Measurements from ENCODE around the gene CDH2. TPM values are rescaled to one million over a fixed set of nuclear protein-coding genes. Genes with fewer than 3 reads are reported as not detected.

CDH2 gene
- total RNA-seq, 5 donors from 2014 or later (not counting 1 experiment from before 2014, with no cell fraction given) = 0.16 to 0.76 (median 0.33) TPM; not detected in 1

DNA sequence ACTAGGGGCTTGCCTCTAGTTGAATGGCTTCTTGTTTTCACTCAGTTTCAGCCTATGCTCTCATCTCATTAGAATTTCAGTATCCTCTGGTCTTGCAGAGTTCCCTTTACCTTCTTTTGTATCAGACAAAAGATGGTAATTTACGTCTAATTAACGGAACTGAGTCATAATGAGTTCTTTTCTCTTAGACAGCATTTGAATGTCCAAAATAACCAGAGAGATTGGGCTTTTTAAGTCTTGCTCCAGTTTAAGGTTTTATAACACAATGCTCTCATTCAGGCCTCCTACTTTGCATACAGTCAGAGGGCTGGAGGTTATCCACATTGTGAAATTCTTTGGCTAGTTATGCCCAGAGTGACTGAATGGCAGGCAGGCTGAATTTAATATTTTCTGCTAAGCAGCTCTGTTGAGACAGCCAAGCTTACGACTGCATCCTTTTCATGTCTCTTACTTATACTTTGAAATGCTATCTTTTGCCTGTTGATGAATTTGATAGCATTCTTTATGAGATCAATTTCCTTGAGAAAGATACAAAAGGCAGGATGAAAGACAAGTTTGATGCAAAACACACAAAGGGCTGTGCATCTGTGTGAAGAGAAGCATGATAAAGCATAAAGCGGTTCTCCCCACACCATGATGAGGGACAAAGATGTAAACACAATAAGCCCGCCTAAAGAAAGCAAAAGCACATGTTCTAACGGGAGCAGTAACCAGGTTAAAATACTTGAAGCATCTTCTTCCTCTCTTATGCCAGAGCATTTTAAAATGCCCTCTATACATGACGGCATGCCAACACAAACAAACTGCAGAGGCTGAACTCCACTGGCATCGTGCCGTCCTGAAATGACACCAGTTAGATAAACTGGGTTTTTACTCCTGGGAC is 90.0 kb downstream of the CDH2 start:
- no peaks in the 10 kb centered on the region for H3K4me1 ChIP-seq (ENCODE audit: control insufficient read depth in 1 of 2, extremely low read depth in 1 of 2, insufficient read depth in 2 of 2, low read length in 2 of 2)
- Mint-ChIP-seq H3K4me3 (no peak overlapping the region), H3K4me1 (no peaks in the 10 kb centered on the region), H3K27me3 (no peaks in the 10 kb centered on the region), H3K36me3 (no peaks in the 10 kb centered on the region), H3K9me3 (peaks cover 7 to 10% (median 8%) of the 10 kb centered on the region in 3 donors), H3K27ac (no peak overlapping the region)
- no peaks in the 10 kb centered on the region for H3K27me3 ChIP-seq (replicated peaks in 1 of 2; ENCODE audit: control insufficient read depth in 2 of 2, extremely low read depth in 1 of 2, insufficient read depth in 2 of 2, low read length in 1 of 2)
- H3K27ac ChIP-seq (ENCODE audit: low read length) = no peak overlapping the region
- no peak overlapping the region for H3K4me3 ChIP-seq (ENCODE audit: control insufficient read depth in 1 of 2, extremely low read depth in 1 of 2, low read length in 1 of 2)
- no peaks in the 10 kb centered on the region for H3K36me3 ChIP-seq (ENCODE audit: control insufficient read depth in 2 of 2, extremely low read depth in 1 of 2, insufficient read depth in 1 of 2, low read length in 1 of 2)
- ChIA-PET CTCF (no interaction called here), POLR2A (no interaction called here)
- ATAC-seq (replicated peaks in 1 of 4) (no peak), DNase-seq (no peak)
- 59% methylated on average over 3 of the region's 9 CpGs for WGBS (ENCODE audit: insufficient coverage)
- H3K9me3 ChIP-seq = no peaks in the 10 kb centered on the region

- CTCF ChIA-PET = no interaction called here
- H3K4me1 ChIP-seq (ENCODE audit: control insufficient read depth in 1 of 2, extremely low read depth in 1 of 2, insufficient read depth in 2 of 2, low read length in 2 of 2) = no peaks in the 10 kb centered on the region
- Mint-ChIP-seq H3K36me3 (no peaks in the 10 kb centered on the region), H3K27me3 (no peaks in the 10 kb centered on the region), H3K9me3 (peaks cover 3 to 7% (median 5%) of the 10 kb centered on the region in 3 donors), H3K4me3 (no peak overlapping the region), H3K27ac (no peak overlapping the region), H3K4me1 (no peaks in the 10 kb centered on the region)
- POLR2A ChIA-PET = no interaction called here
- H3K36me3 ChIP-seq (ENCODE audit: control insufficient read depth in 2 of 2, extremely low read depth in 1 of 2, insufficient read depth in 1 of 2, low read length in 1 of 2) = no peaks in the 10 kb centered on the region
- no CpG with 5 or more reads among the region's 2 CpGs for WGBS (ENCODE audit: insufficient coverage)
- H3K9me3 ChIP-seq = no peaks in the 10 kb centered on the region
- H3K27ac ChIP-seq (ENCODE audit: low read length) = no peak overlapping the region
- H3K4me3 ChIP-seq (ENCODE audit: control insufficient read depth in 1 of 2, extremely low read depth in 1 of 2, low read length in 1 of 2) = no peak overlapping the region
- DNase-seq (no peak), ATAC-seq (replicated peaks in 1 of 4) (no peak)
- no peaks in the 10 kb centered on the region for H3K27me3 ChIP-seq (replicated peaks in 1 of 2; ENCODE audit: control insufficient read depth in 2 of 2, extremely low read depth in 1 of 2, insufficient read depth in 2 of 2, low read length in 1 of 2)
These were observed 95.4 kb downstream of the CDH2 start for GRCh38 chr18:28081516-28081915.

DNA sequence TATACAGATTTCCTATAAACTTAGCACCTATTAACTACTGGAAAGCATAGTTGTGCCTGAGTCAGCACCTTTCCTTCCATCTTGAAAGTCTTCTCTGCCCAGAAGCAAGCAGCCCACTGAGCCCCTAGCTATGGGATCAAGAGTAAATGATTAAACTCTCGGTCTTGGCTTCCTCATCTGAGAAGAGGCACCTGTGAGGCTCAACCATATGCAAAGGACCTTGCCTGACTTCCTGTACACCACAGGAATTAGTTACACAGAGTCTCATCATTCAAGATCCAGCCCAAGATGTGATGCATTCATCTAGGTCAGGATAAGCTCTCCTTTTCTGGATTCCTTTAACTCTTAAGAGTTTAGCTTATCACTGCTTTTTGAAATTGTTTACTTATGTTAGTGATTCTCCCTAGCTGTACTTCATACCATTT is 96.0 kb downstream of the CDH2 start:
- Mint-ChIP-seq H3K4me3 (no peak overlapping the region), H3K9me3 (peaks cover 3 to 7% (median 5%) of the 10 kb centered on the region in 3 donors), H3K27ac (no peak overlapping the region), H3K36me3 (no peaks in the 10 kb centered on the region), H3K4me1 (no peaks in the 10 kb centered on the region), H3K27me3 (no peaks in the 10 kb centered on the region)
- ATAC-seq (replicated peaks in 1 of 4) = no peak
- no peaks in the 10 kb centered on the region for H3K36me3 ChIP-seq (ENCODE audit: control insufficient read depth in 2 of 2, extremely low read depth in 1 of 2, insufficient read depth in 1 of 2, low read length in 1 of 2)
- no peak for DNase-seq
- ChIA-PET CTCF (interaction anchor here in 1 of 2 donors (0.5 kb wide), 1 partner anchor 827 kb away, joined by 5 read pairs; no protein-coding TSS in a partner anchor), POLR2A (no interaction called here)
- no peaks in the 10 kb centered on the region for H3K27me3 ChIP-seq (replicated peaks in 1 of 2; ENCODE audit: control insufficient read depth in 2 of 2, extremely low read depth in 1 of 2, insufficient read depth in 2 of 2, low read length in 1 of 2)
- H3K27ac ChIP-seq (ENCODE audit: low read length) = no peak overlapping the region
- H3K4me1 ChIP-seq (ENCODE audit: control insufficient read depth in 1 of 2, extremely low read depth in 1 of 2, insufficient read depth in 2 of 2, low read length in 2 of 2) = no peaks in the 10 kb centered on the region
- 50% methylated on average over 1 of the region's 1 CpG for WGBS (ENCODE audit: insufficient coverage)
- no peaks in the 10 kb centered on the region for H3K9me3 ChIP-seq
- H3K4me3 ChIP-seq (ENCODE audit: control insufficient read depth in 1 of 2, extremely low read depth in 1 of 2, low read length in 1 of 2) = no peak overlapping the region

- Mint-ChIP-seq H3K4me1 (no peaks in the 10 kb centered on the region), H3K9me3 (peaks cover 0 to 2% (median under 1%) of the 10 kb centered on the region in 3 donors), H3K4me3 (no peak overlapping the region), H3K36me3 (no peaks in the 10 kb centered on the region), H3K27me3 (no peaks in the 10 kb centered on the region), H3K27ac (no peak overlapping the region)
- H3K4me3 ChIP-seq (ENCODE audit: control insufficient read depth in 1 of 2, extremely low read depth in 1 of 2, low read length in 1 of 2) = no peak overlapping the region
- H3K4me1 ChIP-seq (ENCODE audit: control insufficient read depth in 1 of 2, extremely low read depth in 1 of 2, insufficient read depth in 2 of 2, low read length in 2 of 2) = no peaks in the 10 kb centered on the region
- H3K27ac ChIP-seq (ENCODE audit: low read length) = no peak overlapping the region
- ATAC-seq (replicated peaks in 1 of 4) = no peak
- H3K27me3 ChIP-seq (replicated peaks in 1 of 2; ENCODE audit: control insufficient read depth in 2 of 2, extremely low read depth in 1 of 2, insufficient read depth in 2 of 2, low read length in 1 of 2) = no peaks in the 10 kb centered on the region
- no peaks in the 10 kb centered on the region for H3K9me3 ChIP-seq
- 76% methylated on average over 2 of the region's 2 CpGs for WGBS (ENCODE audit: insufficient coverage)
- ChIA-PET CTCF (no interaction called here), POLR2A (no interaction called here)
- no peak for DNase-seq
- H3K36me3 ChIP-seq (ENCODE audit: control insufficient read depth in 2 of 2, extremely low read depth in 1 of 2, insufficient read depth in 1 of 2, low read length in 1 of 2) = no peaks in the 10 kb centered on the region
These were observed 97.0 kb downstream of the CDH2 start for GRCh38 chr18:28079883-28080282.

GRCh38 chr18:28078849-28079248 is 98.1 kb downstream of the CDH2 start:
- H3K36me3 ChIP-seq (ENCODE audit: control insufficient read depth in 2 of 2, extremely low read depth in 1 of 2, insufficient read depth in 1 of 2, low read length in 1 of 2) = no peaks in the 10 kb centered on the region
- POLR2A ChIA-PET = no interaction called here

GRCh38 chr18:28078298-28078697 is 98.6 kb downstream of the CDH2 start:
- ATAC-seq (replicated peaks in 1 of 4) (no peak), DNase-seq (no peak)
- Mint-ChIP-seq H3K27ac (no peak overlapping the region), H3K36me3 (no peaks in the 10 kb centered on the region), H3K9me3 (peaks cover 0 to 2% (median 0%) of the 10 kb centered on the region in 3 donors), H3K27me3 (no peaks in the 10 kb centered on the region), H3K4me1 (no peaks in the 10 kb centered on the region), H3K4me3 (no peak overlapping the region)
- ChIA-PET CTCF (interaction anchor here in 1 of 2 donors (0.6 kb wide), 1 partner anchor 213 kb away, joined by 5 read pairs; no protein-coding TSS in a partner anchor), POLR2A (interaction anchor here (0.6 to 0.7 kb wide), 2 partner anchors 11 to 17 kb away, joined by 5 to 6 read pairs; no protein-coding TSS in a partner anchor)
- no peak overlapping the region for H3K4me3 ChIP-seq (ENCODE audit: control insufficient read depth in 1 of 2, extremely low read depth in 1 of 2, low read length in 1 of 2)
- no peaks in the 10 kb centered on the region for H3K4me1 ChIP-seq (ENCODE audit: control insufficient read depth in 1 of 2, extremely low read depth in 1 of 2, insufficient read depth in 2 of 2, low read length in 2 of 2)
- no peaks in the 10 kb centered on the region for H3K27me3 ChIP-seq (replicated peaks in 1 of 2; ENCODE audit: control insufficient read depth in 2 of 2, extremely low read depth in 1 of 2, insufficient read depth in 2 of 2, low read length in 1 of 2)
- no peaks in the 10 kb centered on the region for H3K36me3 ChIP-seq (ENCODE audit: control insufficient read depth in 2 of 2, extremely low read depth in 1 of 2, insufficient read depth in 1 of 2, low read length in 1 of 2)
- WGBS (ENCODE audit: insufficient coverage) = 90% methylated on average over 3 of the region's 4 CpGs
- H3K27ac ChIP-seq (ENCODE audit: low read length) = no peak overlapping the region
- no peaks in the 10 kb centered on the region for H3K9me3 ChIP-seq

More at GRCh38 chr18:28078849-28079248, 98.1 kb downstream of the CDH2 start:
- no peaks in the 10 kb centered on the region for H3K9me3 ChIP-seq
- H3K4me1 ChIP-seq (ENCODE audit: control insufficient read depth in 1 of 2, extremely low read depth in 1 of 2, insufficient read depth in 2 of 2, low read length in 2 of 2) = no peaks in the 10 kb centered on the region
- Mint-ChIP-seq H3K36me3 (no peaks in the 10 kb centered on the region), H3K4me3 (no peak overlapping the region), H3K27ac (no peak overlapping the region), H3K27me3 (no peaks in the 10 kb centered on the region), H3K9me3 (peaks cover 0 to 2% (median 0%) of the 10 kb centered on the region in 3 donors), H3K4me1 (no peaks in the 10 kb centered on the region)
- ATAC-seq (replicated peaks in 1 of 4) (no peak), DNase-seq (no peak)
- H3K4me3 ChIP-seq (ENCODE audit: control insufficient read depth in 1 of 2, extremely low read depth in 1 of 2, low read length in 1 of 2) = no peak overlapping the region
- CTCF ChIA-PET = interaction anchor here in 1 of 2 donors (0.6 kb wide), 1 partner anchor 213 kb away, joined by 5 read pairs; no protein-coding TSS in a partner anchor
- no peak overlapping the region for H3K27ac ChIP-seq (ENCODE audit: low read length)
- WGBS (ENCODE audit: insufficient coverage) = no CpG with 5 or more reads among the region's 2 CpGs
- no peaks in the 10 kb centered on the region for H3K27me3 ChIP-seq (replicated peaks in 1 of 2; ENCODE audit: control insufficient read depth in 2 of 2, extremely low read depth in 1 of 2, insufficient read depth in 2 of 2, low read length in 1 of 2)

Measured in T-cell (primary cell).